Right renal pelvis (tissue), 4 donors: ENCODE data around the gene RPLP2. TPM values are rescaled to one million over a fixed set of nuclear protein-coding genes. Genes with fewer than 3 reads are reported as not detected.

Source experiments
- DNase-seq, 4 donors: peaks; one replicate each; pipeline ENCODE4 v3.0.0-alpha.2; 2013; ENCODE audit warnings: low read depth in 4 of 4, low spot score in 3 of 4, missing footprints in 1 of 4
- polyA plus RNA-seq, 4 donors: library from polyadenylated mRNA; unstranded; fragments of 120-200 nt; gene quantifications; one replicate each; pipeline ENCODE4 v1.2.1, GENCODE V29; 2013; ENCODE audit not compliant: insufficient read length in 4 of 4

Gene RPLP2
- polyA plus RNA-seq, 4 donors = 857 to 1,329 (median 1,011) TPM

- no peak for DNase-seq
These were observed 6.9 kb upstream of the RPLP2 start for GRCh38 chr11:802693-803466.

- no peak for DNase-seq
These were observed 6.4 kb upstream of the RPLP2 start for GRCh38 chr11:803467-803742.

DNA sequence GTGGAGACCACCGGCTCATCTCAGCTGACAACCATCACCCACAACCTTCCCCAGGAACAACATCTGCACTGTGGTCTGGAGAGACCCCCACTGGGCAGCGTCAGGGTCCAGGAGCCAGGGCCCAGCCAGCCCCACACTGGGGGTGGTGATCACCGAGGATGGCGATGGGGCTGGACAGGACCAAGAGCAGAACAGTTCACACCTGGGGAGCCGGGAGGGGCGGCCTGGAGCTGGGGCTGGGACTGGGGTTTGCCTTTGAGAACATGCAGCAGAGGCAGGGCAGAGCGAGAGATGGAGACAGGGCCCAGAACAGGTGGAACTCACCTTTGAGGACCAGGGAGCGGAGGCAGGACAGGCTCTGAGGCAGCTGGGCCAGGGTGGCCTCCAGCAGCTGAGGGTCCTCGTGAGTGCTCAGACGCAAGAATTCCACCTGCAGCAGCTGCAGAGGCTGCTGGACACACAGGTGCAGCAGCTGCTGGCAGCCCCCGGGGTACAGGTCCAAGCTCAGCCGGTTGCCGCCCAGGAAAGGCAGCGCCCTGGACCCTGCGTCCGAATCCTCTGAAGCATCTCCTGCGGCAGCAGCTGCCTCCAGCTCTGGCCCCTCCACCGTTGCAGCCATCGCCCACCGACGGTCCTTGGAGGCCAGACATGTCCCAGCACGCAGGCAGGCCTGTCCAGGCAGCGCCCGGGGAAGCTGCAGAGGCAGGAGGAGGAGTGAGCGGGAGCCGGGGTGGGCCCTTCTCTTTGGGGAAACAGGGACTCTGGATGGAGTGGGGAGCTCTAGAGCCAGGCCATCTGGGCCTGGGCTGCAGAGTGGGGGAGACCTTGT, 5.8 kb upstream of the RPLP2 start:
- no peak for DNase-seq

- no peak for DNase-seq
These were observed 5.2 kb upstream of the RPLP2 start for GRCh38 chr11:804599-804964.

DNA sequence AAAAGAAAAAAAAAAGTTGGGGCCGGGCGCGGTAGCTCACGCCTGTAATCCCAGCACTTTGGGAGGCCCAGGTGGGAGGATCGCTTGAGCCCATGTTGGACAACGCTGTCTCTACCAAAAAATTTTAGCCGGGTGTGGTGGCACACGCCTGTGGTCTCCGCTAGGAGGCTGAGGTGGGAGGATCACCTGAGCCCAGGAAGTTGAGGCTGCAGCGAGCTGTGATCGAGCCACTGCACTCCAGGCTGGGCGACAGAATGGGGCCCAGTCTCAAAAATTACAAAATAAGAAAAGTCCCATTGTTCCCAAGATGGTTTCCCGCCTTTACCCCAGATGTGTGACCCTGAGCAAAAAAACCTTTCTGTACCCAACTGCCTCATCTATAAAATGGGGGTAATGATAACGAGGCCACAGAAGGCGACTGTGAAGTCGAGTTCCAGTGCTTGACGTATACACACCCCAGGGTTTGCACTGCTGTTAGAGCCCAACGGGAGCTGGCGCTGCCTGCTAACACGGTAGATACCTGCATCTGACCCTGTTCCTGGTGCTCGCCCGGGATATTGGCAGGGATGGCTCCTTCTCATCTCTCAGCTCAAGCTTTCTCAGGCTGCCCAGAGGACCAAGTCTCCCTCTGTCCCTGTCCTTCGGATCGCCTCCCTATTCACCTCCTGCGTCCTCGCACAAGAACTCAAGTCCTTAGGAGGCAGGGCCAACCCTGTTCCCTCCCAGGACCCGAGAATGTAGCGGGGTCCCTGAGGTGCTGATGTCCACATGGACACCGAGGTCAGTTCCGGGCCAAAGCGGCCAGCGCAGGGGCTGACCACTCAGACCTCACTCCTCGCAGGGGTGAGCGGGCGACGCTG, 1.1 kb upstream of the RPLP2 start:
- DNase-seq = no peak

DNA sequence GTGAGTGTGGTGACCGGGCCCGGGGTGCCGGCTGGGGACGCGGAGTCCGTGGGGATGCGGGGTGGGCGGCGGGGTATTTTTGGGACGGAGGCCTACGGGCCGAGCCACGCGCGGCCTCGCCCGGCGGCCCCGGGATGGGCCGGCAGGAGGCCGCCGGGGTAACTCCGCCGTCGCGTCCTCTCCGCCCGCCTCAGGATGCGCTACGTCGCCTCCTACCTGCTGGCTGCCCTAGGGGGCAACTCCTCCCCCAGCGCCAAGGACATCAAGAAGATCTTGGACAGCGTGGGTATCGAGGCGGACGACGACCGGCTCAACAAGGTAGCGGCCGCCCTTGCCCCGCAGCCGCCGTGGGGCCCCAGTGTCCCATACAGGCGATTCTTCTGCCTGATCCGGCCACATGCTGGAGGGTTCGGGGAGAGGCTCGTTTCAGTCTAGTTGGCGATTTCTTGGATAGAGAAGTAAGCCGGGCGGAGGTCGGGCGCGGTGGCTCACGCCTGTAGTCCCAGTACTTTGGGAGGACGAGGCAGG, 337 bp downstream of the RPLP2 start:
- no peak for DNase-seq

DNA sequence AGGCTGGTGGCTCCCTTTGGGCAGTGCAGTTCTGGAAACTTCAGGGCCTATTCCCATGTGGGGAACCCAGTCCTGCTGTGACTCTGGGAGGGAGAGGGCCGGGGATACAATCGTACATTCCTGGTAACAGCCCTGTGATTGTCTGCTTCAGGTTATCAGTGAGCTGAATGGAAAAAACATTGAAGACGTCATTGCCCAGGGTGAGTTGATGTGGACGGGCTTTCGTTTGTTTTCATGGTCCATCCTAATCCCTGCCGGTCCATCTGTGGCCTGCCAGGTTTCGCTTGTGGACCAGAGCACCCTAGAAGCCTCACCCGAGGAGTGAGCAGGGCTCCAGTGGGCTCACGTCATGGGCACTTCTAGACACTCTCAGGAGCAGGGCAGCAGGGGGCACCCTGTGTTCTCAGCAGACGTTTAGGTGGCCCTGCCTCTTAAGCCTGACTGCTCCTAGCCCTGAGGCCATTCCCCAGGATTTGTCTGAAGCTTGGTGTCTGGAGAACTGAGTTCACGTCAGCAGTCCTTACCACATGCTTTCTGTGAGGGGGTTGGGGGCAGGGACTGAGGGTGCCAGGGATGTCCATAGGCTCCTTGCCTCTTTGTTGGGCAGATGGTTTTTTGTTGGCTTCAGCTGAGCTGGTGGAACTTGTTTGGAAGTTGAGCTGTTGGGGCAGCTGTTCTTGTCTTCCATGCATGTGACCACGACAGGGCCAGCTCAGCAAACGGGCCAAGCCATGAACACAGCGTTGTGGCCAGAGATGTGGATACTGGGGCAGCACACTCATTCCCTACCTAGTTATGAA, 1.9 kb downstream of the RPLP2 start:
- DNase-seq = no peak

- DNase-seq = no peak
These were observed 2.6 kb downstream of the RPLP2 start for GRCh38 chr11:812390-812789.

DNA sequence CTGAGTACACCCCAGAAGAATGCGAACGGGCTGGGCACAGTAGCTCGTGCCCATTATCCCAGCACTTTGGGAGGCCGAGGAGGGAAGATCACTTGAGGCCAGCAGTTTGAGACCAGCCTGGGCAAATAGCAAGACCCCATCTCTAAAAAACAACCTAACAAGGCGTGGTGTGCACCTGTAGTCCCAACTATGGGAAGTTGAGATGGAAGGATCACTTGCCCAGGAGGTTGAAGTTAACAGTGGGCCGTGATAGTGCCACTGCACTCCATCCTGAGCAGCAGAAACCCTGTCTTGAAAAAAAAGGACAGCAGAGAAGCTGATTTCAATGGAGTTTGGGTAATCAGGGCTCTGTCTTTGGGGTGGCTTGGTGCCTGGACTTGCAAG, 3.3 kb downstream of the RPLP2 start:
- DNase-seq = no peak

DNA sequence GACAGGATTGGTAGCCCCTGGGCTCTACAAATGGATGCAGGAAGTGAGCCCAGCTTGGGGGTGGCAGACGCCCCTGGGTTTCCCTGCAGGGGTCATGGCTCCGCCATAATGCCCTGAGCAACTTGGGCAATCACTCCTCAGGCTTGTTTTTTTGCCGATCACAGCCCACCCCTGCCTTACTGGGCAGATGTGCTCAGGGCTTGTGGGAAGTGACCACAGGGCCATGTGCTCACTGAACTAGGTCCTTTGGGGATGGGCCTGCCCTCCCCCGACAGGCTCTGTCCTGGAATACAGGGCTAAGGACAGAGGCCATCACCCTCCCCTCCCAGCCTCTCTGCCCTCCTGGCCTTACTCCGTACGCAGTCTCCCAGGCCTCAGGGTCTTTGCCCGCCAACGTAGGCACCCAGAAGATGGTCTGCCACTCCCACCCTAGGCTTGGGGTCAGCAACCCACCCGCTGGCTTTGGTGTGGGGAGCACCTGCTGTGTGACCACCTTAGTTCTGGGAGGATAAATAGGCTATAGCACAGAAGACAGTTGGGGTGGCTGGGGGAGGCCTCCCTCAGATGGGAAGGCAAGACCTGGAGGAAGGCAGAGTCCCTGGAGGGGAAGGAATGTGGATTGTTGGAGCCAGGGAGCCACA, 3.8 kb downstream of the RPLP2 start:
- DNase-seq = no peak

GRCh38 chr11:815675-816432, 6.1 kb downstream of the RPLP2 start:
- DNase-seq = no peak

GRCh38 chr11:816433-816779, 6.6 kb downstream of the RPLP2 start:
- DNase-seq = no peak

GRCh38 chr11:818396-819128, 8.8 kb downstream of the RPLP2 start, which contains the start of gene PNPLA2:
PNPLA2 (plus strand) TSS chr11:818914; CDS start chr11:819719, 805 bp downstream.
- DNase-seq = no peak

DNA sequence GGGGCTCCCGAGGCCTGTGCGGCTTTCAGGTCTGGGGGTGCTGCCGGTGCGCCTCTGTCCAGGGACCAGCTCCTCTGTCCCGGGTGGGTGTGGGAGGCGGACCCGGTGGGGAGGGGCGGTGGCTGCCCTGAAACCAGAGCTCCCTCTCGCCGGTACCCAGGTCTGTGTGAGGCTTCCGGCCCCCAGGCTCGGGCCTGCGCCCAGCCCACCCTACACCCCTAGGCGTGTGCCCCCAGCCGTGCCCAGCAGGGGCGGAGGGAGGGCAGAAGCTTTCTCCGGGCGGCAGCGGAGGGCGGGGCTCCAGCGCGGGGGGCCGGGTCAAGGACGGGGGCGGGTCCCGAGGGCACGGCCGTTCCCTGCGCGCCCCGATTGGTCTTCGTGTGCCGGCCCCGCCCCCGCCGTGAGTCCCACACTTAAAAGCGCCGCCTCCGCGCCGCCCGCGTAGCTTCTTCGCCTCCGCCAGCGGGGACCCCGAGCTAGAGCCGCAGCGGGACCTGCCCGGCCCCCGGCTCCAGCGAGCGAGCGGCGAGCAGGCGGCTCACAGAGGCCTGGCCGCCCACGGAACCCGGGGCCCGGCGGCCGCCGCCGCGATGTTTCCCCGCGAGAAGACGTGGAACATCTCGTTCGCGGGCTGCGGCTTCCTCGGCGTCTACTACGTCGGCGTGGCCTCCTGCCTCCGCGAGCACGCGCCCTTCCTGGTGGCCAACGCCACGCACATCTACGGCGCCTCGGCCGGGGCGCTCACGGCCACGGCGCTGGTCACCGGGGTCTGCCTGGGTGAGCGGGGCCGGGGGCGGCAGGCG, 9.6 kb downstream of the RPLP2 start:
- DNase-seq = no peak

DNA sequence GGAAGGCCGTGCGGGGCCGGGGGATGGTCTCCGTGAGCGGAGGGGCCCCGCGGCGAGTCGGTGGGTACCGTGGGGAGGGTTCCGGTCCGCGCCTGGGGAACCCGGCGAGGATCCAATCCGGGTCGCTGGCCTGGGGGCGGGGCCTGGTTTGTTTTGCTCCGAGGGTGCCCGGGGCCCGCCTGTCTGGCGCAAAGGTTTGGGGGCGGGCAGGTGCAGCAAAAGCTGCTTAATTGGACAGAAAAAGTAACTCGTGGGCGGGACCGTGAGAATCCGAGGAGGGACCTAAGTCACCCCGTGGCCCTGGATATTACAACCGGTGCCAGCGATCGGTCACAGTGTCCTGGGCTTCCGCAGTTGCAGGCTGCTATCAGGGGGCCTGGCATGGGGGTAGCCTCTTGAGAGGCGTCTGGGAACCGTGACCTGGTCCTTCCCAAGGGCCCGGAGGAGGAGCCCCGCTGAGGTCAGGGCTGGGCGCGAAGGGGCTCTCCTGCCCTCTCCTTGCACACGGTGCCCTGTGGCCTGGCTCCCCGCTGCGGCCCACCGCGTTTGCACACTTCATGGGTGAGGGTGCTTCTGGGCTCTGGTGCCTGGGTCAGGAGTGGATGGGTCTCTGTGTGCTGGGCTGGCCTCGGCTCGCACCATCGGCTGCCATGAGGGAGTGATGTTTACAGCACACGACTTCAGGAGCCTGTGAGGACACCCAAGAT, 10.3 kb downstream of the RPLP2 start:
- no peak for DNase-seq

DNA sequence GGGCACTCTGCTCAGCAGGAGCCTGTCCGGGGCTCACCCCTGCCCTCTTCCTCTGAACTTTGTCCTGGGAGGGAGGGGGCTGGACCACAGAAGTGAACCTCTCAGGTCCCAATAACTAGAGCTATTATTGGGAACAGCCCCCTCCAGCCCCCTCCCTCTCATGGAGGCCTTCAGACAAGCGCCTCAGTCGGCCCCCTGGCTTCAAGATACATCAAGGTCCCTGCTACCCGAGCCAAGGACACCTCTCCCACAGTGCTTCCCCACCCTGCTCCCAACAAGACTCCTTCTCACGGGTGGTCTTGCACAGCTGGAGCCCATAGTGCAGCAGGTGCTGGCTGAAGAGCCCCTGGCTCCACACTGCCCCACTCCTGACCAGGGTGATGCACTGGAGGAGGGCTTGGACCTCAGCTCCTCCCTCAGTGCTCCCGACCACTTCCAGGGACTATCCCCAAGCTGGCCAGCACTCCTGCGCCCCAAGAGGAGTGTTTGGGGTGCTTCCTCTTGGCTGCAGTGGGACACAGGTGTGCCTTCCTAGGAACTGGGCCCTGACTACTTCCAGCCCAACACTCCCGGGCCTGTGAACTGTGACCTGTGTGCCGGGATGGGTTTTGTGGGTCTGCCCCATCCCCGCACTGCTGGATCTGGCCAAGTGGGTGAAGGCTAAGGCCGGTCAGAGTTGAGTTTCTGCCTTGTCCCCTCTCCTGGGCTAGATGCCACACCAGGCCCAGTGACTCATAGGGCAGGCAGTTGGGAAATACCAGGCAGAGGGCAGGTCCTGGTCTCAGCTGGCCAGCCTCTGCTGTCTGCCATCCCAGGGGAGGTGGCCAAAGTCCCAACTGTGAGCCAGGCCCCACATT, 11.1 kb downstream of the RPLP2 start:
- no peak for DNase-seq
